Measurements from ENCODE around the gene EXOSC9.

DNA sequence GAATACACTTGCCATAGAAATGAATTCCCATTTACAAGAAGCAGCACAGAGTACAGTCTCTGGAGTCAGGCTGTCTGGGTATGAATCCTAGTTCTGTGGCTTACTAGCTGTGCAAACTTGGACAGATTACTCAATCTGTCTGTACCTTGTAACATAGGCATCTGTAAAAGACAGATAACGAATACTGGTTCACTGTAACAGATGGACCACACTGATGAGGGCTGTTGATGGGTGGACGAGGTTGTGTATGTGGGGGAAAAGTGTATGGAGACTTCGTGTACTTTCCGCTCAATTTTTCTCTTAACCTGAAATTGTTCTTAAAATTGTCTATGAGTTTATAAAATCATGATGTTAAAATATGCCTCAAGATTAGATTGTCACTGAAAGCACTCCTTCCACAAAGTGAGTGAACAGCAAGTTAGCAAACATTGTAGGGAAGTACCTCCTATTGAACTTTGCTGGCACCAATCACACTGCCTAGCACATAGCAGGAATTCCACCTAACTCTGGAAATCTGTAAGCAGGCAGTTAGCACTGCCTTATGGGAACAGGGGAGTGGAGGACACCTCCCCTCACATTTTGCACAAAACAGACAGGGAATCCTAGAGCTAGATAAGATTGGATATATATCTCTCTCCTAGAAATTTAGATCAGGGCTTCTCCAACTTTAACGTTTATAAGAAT, 6.5 kb upstream of the EXOSC9 start:
- TF ChIP-seq, protein P1, sequence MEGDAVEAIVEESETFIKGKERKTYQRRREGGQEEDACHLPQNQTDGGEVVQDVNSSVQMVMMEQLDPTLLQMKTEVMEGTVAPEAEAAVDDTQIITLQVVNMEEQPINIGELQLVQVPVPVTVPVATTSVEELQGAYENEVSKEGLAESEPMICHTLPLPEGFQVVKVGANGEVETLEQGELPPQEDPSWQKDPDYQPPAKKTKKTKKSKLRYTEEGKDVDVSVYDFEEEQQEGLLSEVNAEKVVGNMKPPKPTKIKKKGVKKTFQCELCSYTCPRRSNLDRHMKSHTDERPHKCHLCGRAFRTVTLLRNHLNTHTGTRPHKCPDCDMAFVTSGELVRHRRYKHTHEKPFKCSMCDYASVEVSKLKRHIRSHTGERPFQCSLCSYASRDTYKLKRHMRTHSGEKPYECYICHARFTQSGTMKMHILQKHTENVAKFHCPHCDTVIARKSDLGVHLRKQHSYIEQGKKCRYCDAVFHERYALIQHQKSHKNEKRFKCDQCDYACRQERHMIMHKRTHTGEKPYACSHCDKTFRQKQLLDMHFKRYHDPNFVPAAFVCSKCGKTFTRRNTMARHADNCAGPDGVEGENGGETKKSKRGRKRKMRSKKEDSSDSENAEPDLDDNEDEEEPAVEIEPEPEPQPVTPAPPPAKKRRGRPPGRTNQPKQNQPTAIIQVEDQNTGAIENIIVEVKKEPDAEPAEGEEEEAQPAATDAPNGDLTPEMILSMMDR (conservative IDR thresholded peaks at IDR 0.05 in 1 of 2, IDR thresholded peaks at IDR 0.05 in 1 of 2; ENCODE audit: low read depth in 1 of 2, low read length in 2 of 2) = no peak
- TF ChIP-seq EZH2 (IDR thresholded peaks at IDR 0.05; ENCODE audit: low read length, missing control alignments) = no peak

Measured in fibroblast of lung (primary cell).